GM10248 (cell line): ENCODE results near the gene FOXP3.

ENCODE experiments used
- CTCF ChIA-PET: fragments of 300-600 bp; sonication (Branson Sonifier 250); formaldehyde crosslinking; extraction: SDS; loops from one replicate; lab custom pipeline; 2021; ENCODE audit warnings: antibody characterized with exemption; lab: Yijun Ruan, JAX
- POLR2A ChIA-PET: fragments of 350-650 bp; sonication (Branson Sonifier 250); formaldehyde crosslinking; extraction: SDS; loops from one replicate; lab custom pipeline; 2020; ENCODE audit warnings: antibody characterized with exemption; lab: Yijun Ruan, JAX
- DNase-seq: peaks from one replicate; pipeline ENCODE4 v3.0.0; 2012; ENCODE audit errors: extremely low spot score
- CTCF ChIP-seq: IDR thresholded peaks from 2 replicates; pipeline ENCODE4 v1.5.1; 2012; ENCODE audit warnings: mild to moderate bottlenecking, low read depth; ENCODE audit errors: extremely low read depth, missing control alignments, control extremely low read depth

Gene FOXP3

GRCh38 chrX:49254639-49255038 is 9.9 kb downstream of the FOXP3 start:
- DNase-seq = no peak
- ChIA-PET CTCF (interaction anchor here (1.8 kb wide), 1 partner anchor 62 kb away, joined by 4 read pairs; no protein-coding TSS in a partner anchor), POLR2A (no interaction called here)
- TF ChIP-seq CTCF = no peak

GRCh38 chrX:49251325-49251724 is 13.2 kb downstream of the FOXP3 start:
- ChIA-PET CTCF (no interaction called here), POLR2A (interaction anchor here (0.7 kb wide), 1 partner anchor 23 kb away, joined by 3 read pairs; no protein-coding TSS in a partner anchor)
- DNase-seq = no peak
- TF ChIP-seq CTCF = no peak

- no peak for TF ChIP-seq CTCF
- POLR2A ChIA-PET = no interaction called here
Measured at GRCh38 chrX:49250578-49250977, 13.9 kb downstream of the FOXP3 start.

GRCh38 chrX:49250066-49250465 is 14.4 kb downstream of the FOXP3 start:
- ChIA-PET POLR2A (no interaction called here), CTCF (interaction anchor here (0.8 to 1.0 kb wide), 2 partner anchors 14 to 57 kb away, joined by 3 read pairs; partner anchors contain the start of gene FOXP3)
- no peak for TF ChIP-seq CTCF
- DNase-seq = no peak

More at GRCh38 chrX:49250578-49250977, 13.9 kb downstream of the FOXP3 start:
- DNase-seq = no peak
- CTCF ChIA-PET = interaction anchor here (1.0 kb wide), 1 partner anchor 14 kb away, joined by 3 read pairs; the partner anchor contains the start of gene FOXP3

GRCh38 chrX:49249616-49250015 is 14.9 kb downstream of the FOXP3 start:
- POLR2A ChIA-PET = no interaction called here
- DNase-seq = no peak
- TF ChIP-seq CTCF = no peak
- CTCF ChIA-PET = interaction anchor here (0.8 to 1.0 kb wide), 2 partner anchors 15 to 57 kb away, joined by 3 read pairs; partner anchors contain the start of gene FOXP3

- CTCF ChIA-PET = no interaction called here
- no peak for TF ChIP-seq CTCF
- POLR2A ChIA-PET = interaction anchor here (0.6 kb wide), 1 partner anchor 9 kb away, joined by 5 read pairs; no protein-coding TSS in a partner anchor
- no peak for DNase-seq
Measured at GRCh38 chrX:49249071-49249470, 15.4 kb downstream of the FOXP3 start.
